Neural cell (in vitro differentiated cells): Measurements from ENCODE around the gene GJA3. TPM values are rescaled to one million over a fixed set of nuclear protein-coding genes. Genes with fewer than 3 reads are reported as not detected.

Experiments used
- H2AFZ ChIP-seq: fragments of 200-600, 300-800 bp; sonication (generic), shearing (Covaris generic); 2 replicates; pipeline ENCODE4 v1.6.0; 2014; ENCODE audit warnings: low read depth, mild to moderate bottlenecking, antibody characterized with exemption, low read length, moderate library complexity
- H3F3A ChIP-seq: fragments of 200-600 bp; shearing (Covaris generic); 2 replicates; pipeline ENCODE4 v1.6.1; 2016; ENCODE audit warnings: mild to moderate bottlenecking, moderate library complexity, mixed read lengths, antibody characterized with exemption, low read length; ENCODE audit not compliant: insufficient read depth, poor library complexity, severe bottlenecking
- H3K27ac ChIP-seq: fragments of 200-600, 300-800 bp; sonication (generic), shearing (Covaris generic); 2 replicates; pipeline ENCODE4 v1.5.1; 2014; ENCODE audit warnings: mild to moderate bottlenecking, low read length, moderate library complexity
- H3K27me3 ChIP-seq: fragments of 300-800, 200-600 bp; sonication (generic), shearing (Covaris generic); 2 replicates; pipeline ENCODE4 v1.6.0; 2014; ENCODE audit warnings: mild to moderate bottlenecking, low read depth, low read length, moderate library complexity; ENCODE audit not compliant: insufficient read depth
- H3K36me3 ChIP-seq: fragments of 300-800, 200-600 bp; sonication (generic), shearing (Covaris generic); 2 replicates; pipeline ENCODE4 v1.5.1; 2014; ENCODE audit warnings: mild to moderate bottlenecking, antibody characterized with exemption, low read length, moderate library complexity; ENCODE audit not compliant: insufficient read depth
- H3K4me2 ChIP-seq: fragments of 300-800, 200-600 bp; sonication (generic), shearing (Covaris generic); 2 replicates; pipeline ENCODE4 v1.6.0; 2014; ENCODE audit warnings: mild to moderate bottlenecking, low read length
- H3K4me3 ChIP-seq: fragments of 300-800, 200-600 bp; sonication (generic), shearing (Covaris generic); 2 replicates; pipeline ENCODE4 v1.5.1; 2014; ENCODE audit warnings: mild to moderate bottlenecking, low read length, moderate library complexity
- H3K79me2 ChIP-seq: fragments of 200-600 bp; shearing (Covaris generic); replicated peaks from 2 replicates; pipeline ENCODE4 v1.6.0; 2014; ENCODE audit warnings: mild to moderate bottlenecking, low read length, moderate library complexity; ENCODE audit not compliant: insufficient read depth
- H3K9ac ChIP-seq: fragments of 300-800, 200-600 bp; sonication (generic), shearing (Covaris generic); 2 replicates; pipeline ENCODE4 v1.6.1; 2016; ENCODE audit warnings: mild to moderate bottlenecking, low read length, mixed read lengths
- H3K9me2 ChIP-seq: fragments of 200-600 bp; shearing (Covaris generic); 2 replicates; pipeline ENCODE4 v1.6.1; 2016; ENCODE audit warnings: mild to moderate bottlenecking, low read length, mixed read lengths; ENCODE audit not compliant: insufficient read depth
- H3K9me3 ChIP-seq: fragments of 200-600, 300-800 bp; sonication (generic), shearing (Covaris generic); 2 replicates; pipeline ENCODE4 v1.6.1; 2016; ENCODE audit warnings: mild to moderate bottlenecking, mixed run types, low read length, moderate library complexity, mixed read lengths
- H4K20me1 ChIP-seq: fragments of 200-600 bp; shearing (Covaris generic); 2 replicates; pipeline ENCODE4 v1.6.1; 2016; ENCODE audit warnings: mild to moderate bottlenecking, mixed run types; ENCODE audit not compliant: insufficient read depth
- EP300 ChIP-seq: fragments of 450-650 bp; conservative IDR thresholded peaks from 2 replicates; pipeline ENCODE4 v1.6.1; 2014; ENCODE audit warnings: antibody characterized with exemption, mild to moderate bottlenecking, moderate library complexity; ENCODE audit not compliant: poor library complexity, severe bottlenecking
- EZH2 ChIP-seq: fragments of 200-600, 300-800 bp; shearing (Covaris generic), sonication (generic); IDR thresholded peaks from 2 replicates; pipeline ENCODE4 v1.6.1; 2014; ENCODE audit warnings: antibody characterized with exemption, low read length, borderline replicate concordance, mild to moderate bottlenecking; ENCODE audit not compliant: insufficient read depth, poor library complexity, severe bottlenecking
- MXI1 ChIP-seq: fragments of 450-650 bp; conservative IDR thresholded peaks from 2 replicates; pipeline ENCODE4 v1.6.1; 2014; ENCODE audit warnings: antibody characterized with exemption, mild to moderate bottlenecking; ENCODE audit not compliant: poor library complexity, severe bottlenecking
- POLR2AphosphoS5 ChIP-seq: IDR thresholded peaks from 2 replicates; pipeline ENCODE4 v1.6.1; 2012
- RAD21 ChIP-seq: fragments of 450-650 bp; conservative IDR thresholded peaks from 2 replicates; pipeline ENCODE4 v1.6.1; 2014; ENCODE audit warnings: antibody characterized with exemption, mild to moderate bottlenecking, moderate library complexity
- REST ChIP-seq: IDR thresholded peaks from 2 replicates; pipeline ENCODE4 v1.6.1; 2012; ENCODE audit warnings: borderline replicate concordance
- SMC3 ChIP-seq: fragments of 450-650 bp; conservative IDR thresholded peaks from 2 replicates; pipeline ENCODE4 v1.6.1; 2014; ENCODE audit warnings: antibody characterized with exemption, mild to moderate bottlenecking, moderate library complexity; ENCODE audit not compliant: poor library complexity
- TAF1 ChIP-seq: IDR thresholded peaks from 2 replicates; pipeline ENCODE4 v1.6.1; 2012; ENCODE audit warnings: low read depth
- polyA plus RNA-seq: library from polyadenylated mRNA; depleted of rRNA; stranded (reverse); fragments of >200 nt; gene quantifications from 2 replicates; pipeline ENCODE4 v1.2.3, GENCODE V29; 2014
- TF ChIP-seq, protein P1 (sequence below): fragments of 450-650 bp; IDR thresholded peaks from 2 replicates; pipeline ENCODE4 v1.5.1; 2014; ENCODE audit warnings: antibody characterized with exemption, mild to moderate bottlenecking, moderate library complexity; ENCODE audit not compliant: poor library complexity, severe bottlenecking

The GJA3 gene
- polyA plus RNA-seq, 1 donor from 2014 or later: not detected

DNA sequence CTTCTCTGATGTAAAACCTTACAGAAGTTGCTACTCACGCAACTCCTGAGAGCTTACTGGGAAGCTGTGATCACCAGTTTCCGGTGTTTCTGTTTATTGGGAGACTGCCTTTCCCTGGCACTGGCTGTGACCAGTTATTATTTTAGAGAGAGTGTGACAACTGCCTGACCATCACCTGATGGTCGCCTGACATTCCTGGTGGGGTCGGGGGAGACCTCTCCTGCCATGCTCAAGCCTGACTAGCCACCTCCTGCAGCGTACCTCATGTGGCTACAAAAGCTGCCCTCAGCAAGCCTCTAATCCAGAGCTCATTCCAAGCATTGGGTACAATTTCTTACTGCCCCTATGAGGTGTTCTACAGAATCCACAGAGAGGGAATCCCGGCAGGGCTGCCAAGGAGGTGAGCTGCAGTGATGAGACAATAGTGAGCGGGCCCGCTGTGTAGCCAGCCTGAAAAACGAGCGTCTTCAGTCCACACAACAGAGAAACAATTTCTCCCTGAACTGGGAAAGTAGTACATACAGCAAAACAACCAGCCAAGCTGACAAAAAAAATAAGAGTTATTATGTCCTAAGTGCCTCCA lies 28.7 kb downstream of the GJA3 start:
- H3K9ac ChIP-seq: no peak overlapping the region
- H3K36me3 ChIP-seq: no peaks in the 10 kb centered on the region
- H3K4me3 ChIP-seq: no peak overlapping the region
- no peaks in the 10 kb centered on the region for H4K20me1 ChIP-seq
- peaks cover 29% of the 10 kb centered on the region for H3K27me3 ChIP-seq
- TF ChIP-seq EP300 (no peak), EZH2 (no peak), RAD21 (no peak), TAF1 (no peak), POLR2AphosphoS5 (no peak), SMC3 (no peak)
- TF ChIP-seq, protein P1, sequence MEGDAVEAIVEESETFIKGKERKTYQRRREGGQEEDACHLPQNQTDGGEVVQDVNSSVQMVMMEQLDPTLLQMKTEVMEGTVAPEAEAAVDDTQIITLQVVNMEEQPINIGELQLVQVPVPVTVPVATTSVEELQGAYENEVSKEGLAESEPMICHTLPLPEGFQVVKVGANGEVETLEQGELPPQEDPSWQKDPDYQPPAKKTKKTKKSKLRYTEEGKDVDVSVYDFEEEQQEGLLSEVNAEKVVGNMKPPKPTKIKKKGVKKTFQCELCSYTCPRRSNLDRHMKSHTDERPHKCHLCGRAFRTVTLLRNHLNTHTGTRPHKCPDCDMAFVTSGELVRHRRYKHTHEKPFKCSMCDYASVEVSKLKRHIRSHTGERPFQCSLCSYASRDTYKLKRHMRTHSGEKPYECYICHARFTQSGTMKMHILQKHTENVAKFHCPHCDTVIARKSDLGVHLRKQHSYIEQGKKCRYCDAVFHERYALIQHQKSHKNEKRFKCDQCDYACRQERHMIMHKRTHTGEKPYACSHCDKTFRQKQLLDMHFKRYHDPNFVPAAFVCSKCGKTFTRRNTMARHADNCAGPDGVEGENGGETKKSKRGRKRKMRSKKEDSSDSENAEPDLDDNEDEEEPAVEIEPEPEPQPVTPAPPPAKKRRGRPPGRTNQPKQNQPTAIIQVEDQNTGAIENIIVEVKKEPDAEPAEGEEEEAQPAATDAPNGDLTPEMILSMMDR: no peak
- H3K4me2 ChIP-seq: no peak overlapping the region
- no peak overlapping the region for H2AFZ ChIP-seq
- no peaks in the 10 kb centered on the region for H3K9me3 ChIP-seq
- no peaks in the 10 kb centered on the region for H3K79me2 ChIP-seq
- H3F3A ChIP-seq: no peaks in the 10 kb centered on the region
- no peaks in the 10 kb centered on the region for H3K9me2 ChIP-seq
- no peak overlapping the region for H3K27ac ChIP-seq

GRCh38 chr13:20131057-20131832 lies 29.6 kb downstream of the GJA3 start:
- Histone ChIP-seq H3K9me3 (no peaks in the 10 kb centered on the region), H3F3A (no peaks in the 10 kb centered on the region), H3K4me2 (no peak overlapping the region), H4K20me1 (no peaks in the 10 kb centered on the region), H3K27me3 (peaks cover 36% of the 10 kb centered on the region), H3K9me2 (no peaks in the 10 kb centered on the region), H3K4me3 (no peak overlapping the region), H3K27ac (no peak overlapping the region), H3K36me3 (no peaks in the 10 kb centered on the region), H2AFZ (no peak overlapping the region), H3K9ac (no peak overlapping the region), H3K79me2 (no peaks in the 10 kb centered on the region)
- no peak for TF ChIP-seq MXI1
- TF ChIP-seq POLR2AphosphoS5: no peak
- TF ChIP-seq EP300: no peak
- TF ChIP-seq TAF1: no peak
- no peak for TF ChIP-seq REST
- no peak for TF ChIP-seq RAD21
- TF ChIP-seq, protein P1: no peak
- TF ChIP-seq EZH2: no peak
- TF ChIP-seq SMC3: no peak
